KOPT-K1 (cell line): ENCODE data around the gene ZRANB1.

Experiments
- H3K27ac ChIP-seq: fragments of 200-600 bp; sonication (generic); 2 replicates; pipeline ENCODE4 v1.5.1; 2016; ENCODE audit warnings: antibody characterized with exemption, mild to moderate bottlenecking, low read depth, low read length; ENCODE audit not compliant: poor library complexity, severe bottlenecking
- H3K36me3 ChIP-seq: fragments of 200-600 bp; sonication (generic); 2 replicates; pipeline ENCODE4 v1.5.1; 2017; ENCODE audit warnings: antibody characterized with exemption, mild to moderate bottlenecking, low read length, moderate library complexity; ENCODE audit not compliant: insufficient read depth
- H3K9me3 ChIP-seq: fragments of 200-600 bp; sonication (generic); 2 replicates; pipeline ENCODE4 v1.5.1; 2017; ENCODE audit warnings: antibody characterized with exemption, low read length, mild to moderate bottlenecking; ENCODE audit not compliant: insufficient read depth, poor library complexity, severe bottlenecking

Gene ZRANB1

GRCh38 chr10:125032474-125033020, 90.6 kb downstream of the ZRANB1 start:
- Histone ChIP-seq H3K27ac (no peak overlapping the region), H3K36me3 (no peaks in the 10 kb centered on the region), H3K9me3 (no peaks in the 10 kb centered on the region)

- Histone ChIP-seq H3K36me3 (no peaks in the 10 kb centered on the region), H3K9me3 (no peaks in the 10 kb centered on the region), H3K27ac (no peak overlapping the region)
These were observed 91.4 kb downstream of the ZRANB1 start for GRCh38 chr10:125033146-125033924.

- H3K36me3 ChIP-seq: no peaks in the 10 kb centered on the region
- H3K27ac ChIP-seq: no peak overlapping the region
- no peaks in the 10 kb centered on the region for H3K9me3 ChIP-seq
These were observed 92.8 kb downstream of the ZRANB1 start for GRCh38 chr10:125034675-125035074.

- Histone ChIP-seq H3K36me3 (no peaks in the 10 kb centered on the region), H3K27ac (no peak overlapping the region), H3K9me3 (no peaks in the 10 kb centered on the region)
These were observed 93.2 kb downstream of the ZRANB1 start for GRCh38 chr10:125035136-125035535.

- Histone ChIP-seq H3K27ac (no peak overlapping the region), H3K36me3 (no peaks in the 10 kb centered on the region)
These were observed 93.8 kb downstream of the ZRANB1 start for GRCh38 chr10:125035588-125036295.

GRCh38 chr10:125037145-125037877, 95.4 kb downstream of the ZRANB1 start:
- no peak overlapping the region for H3K27ac ChIP-seq

More at GRCh38 chr10:125035588-125036295, 93.8 kb downstream of the ZRANB1 start:
- no peaks in the 10 kb centered on the region for H3K9me3 ChIP-seq

More at GRCh38 chr10:125037145-125037877, 95.4 kb downstream of the ZRANB1 start:
- no peaks in the 10 kb centered on the region for H3K36me3 ChIP-seq
- H3K9me3 ChIP-seq: no peaks in the 10 kb centered on the region
